NT2/D1 (cell line): ENCODE measurements around the gene AGPAT3.

Experiments
- SUZ12 ChIP-seq: IDR thresholded peaks from 2 replicates; pipeline ENCODE4 v1.6.1; 2011; ENCODE audit not compliant: insufficient read length, insufficient read depth; ENCODE audit errors: extremely low read depth
- YY1 ChIP-seq: IDR thresholded peaks from 2 replicates; pipeline ENCODE4 v1.6.1; 2011; ENCODE audit not compliant: insufficient read length, insufficient read depth
- ZNF274 ChIP-seq: IDR thresholded peaks from 2 replicates; pipeline ENCODE4 v1.6.1; 2011; ENCODE audit warnings: mild to moderate bottlenecking, low read depth, low read length

- TF ChIP-seq SUZ12: no peak
- TF ChIP-seq YY1: no peak
- no peak for TF ChIP-seq ZNF274
Observed at GRCh38 chr21:43969115-43969444, 104.1 kb downstream of the AGPAT3 start.
